Fibroblast of lung (primary cell): ENCODE results near the gene BID. TPM values are rescaled to one million over a fixed set of nuclear protein-coding genes. Genes with fewer than 3 reads are reported as not detected.

Source experiments
- DNase-seq, 2 donors: peaks; one replicate each; pipeline versions ENCODE4 v3.0.0 to v3.0.0-alpha.2; 2010; ENCODE audit warnings: low read depth in 2 of 2
- H2AFZ ChIP-seq: 2 replicates; pipeline ENCODE4 v1.5.1; 2012; ENCODE audit warnings: low read length, control low read depth, inconsistent platforms
- H3K27ac ChIP-seq: 2 replicates; pipeline ENCODE4 v1.5.1; 2011; ENCODE audit warnings: low read length, control low read depth; ENCODE audit not compliant: insufficient read depth
- H3K27me3 ChIP-seq: 2 replicates; pipeline ENCODE4 v1.5.1; 2011; ENCODE audit warnings: mild to moderate bottlenecking, low read length; ENCODE audit not compliant: control insufficient read depth, insufficient read depth
- H3K36me3 ChIP-seq: 2 replicates; pipeline ENCODE4 v1.5.1; 2011; ENCODE audit warnings: low read length; ENCODE audit not compliant: control insufficient read depth, insufficient read depth
- H3K4me1 ChIP-seq: 2 replicates; pipeline ENCODE4 v1.5.1; 2011; ENCODE audit warnings: low read length; ENCODE audit not compliant: control insufficient read depth, insufficient read depth; ENCODE audit errors: extremely low read depth
- H3K4me2 ChIP-seq: 2 replicates; pipeline ENCODE4 v1.5.1; 2011; ENCODE audit warnings: low read length, control low read depth; ENCODE audit not compliant: insufficient read depth; ENCODE audit errors: extremely low read depth
- H3K4me3 ChIP-seq, 4 experiments: fragments of 200-600 bp in 1 of 4; sonication (generic) in 1 of 4; replicated peaks in 1 of 4; 2 replicates each; pipeline ENCODE4 v1.5.1; 2011 to 2016; ENCODE audit warnings: low read length in 4 of 4, low read depth in 3 of 4, mild to moderate bottlenecking in 3 of 4, control low read depth in 2 of 4, inconsistent platforms in 1 of 4, mixed read lengths in 1 of 4; ENCODE audit not compliant: insufficient read depth in 1 of 4; ENCODE audit errors: control extremely low read depth in 1 of 4
- H3K79me2 ChIP-seq: 2 replicates; pipeline ENCODE4 v1.5.1; 2012; ENCODE audit warnings: mild to moderate bottlenecking, low read length, inconsistent platforms; ENCODE audit not compliant: control insufficient read depth, insufficient read depth
- H3K9ac ChIP-seq: 2 replicates; pipeline ENCODE4 v1.5.1; 2011; ENCODE audit warnings: mild to moderate bottlenecking, low read length, control low read depth; ENCODE audit not compliant: insufficient read depth
- H3K9me3 ChIP-seq: 2 replicates; pipeline ENCODE4 v1.5.1; 2012; ENCODE audit warnings: low read depth, low read length; ENCODE audit not compliant: control insufficient read depth, insufficient read depth
- H4K20me1 ChIP-seq: 2 replicates; pipeline ENCODE4 v1.5.1; 2011; ENCODE audit warnings: low read length; ENCODE audit not compliant: control insufficient read depth, insufficient read depth; ENCODE audit errors: extremely low read depth
- EZH2 ChIP-seq: IDR thresholded peaks from 2 replicates; pipeline ENCODE4 v1.5.1; 2012; ENCODE audit warnings: low read length, control low read depth, mild to moderate bottlenecking; ENCODE audit errors: missing control alignments
- polyA plus RNA-seq, 2 donors: library from polyadenylated mRNA; depleted of rRNA in 1 of 2; stranded (reverse) in 1 of 2; unstranded in 1 of 2; fragments of >200 nt; gene quantifications; 2 replicates each; pipeline ENCODE4 v1.2.1, GENCODE V29; 2011 to 2012; ENCODE audit warnings: missing spikeins in 1 of 2
- total RNA-seq: library from RNA; depleted of rRNA; stranded (reverse); fragments of >200 nt; gene quantifications from 2 replicates; pipeline ENCODE4 v1.2.1, GENCODE V29; 2014
- TF ChIP-seq, protein P1 (sequence below), 2 donors: IDR thresholded peaks in 1 of 2; conservative IDR thresholded peaks in 1 of 2; 1 replicate in 1 of 2; 2 replicates in 1 of 2; pipeline ENCODE4 v1.5.1; 2011 to 2012; ENCODE audit warnings: low read length in 2 of 2, control low read depth in 1 of 2, inconsistent platforms in 1 of 2, low read depth in 1 of 2, mild to moderate bottlenecking in 1 of 2

BID gene
- total and polyA plus RNA-seq, 2 donors (not counting 1 experiment from before 2014, with no cell fraction given): 13.4 to 23.4 TPM

DNA sequence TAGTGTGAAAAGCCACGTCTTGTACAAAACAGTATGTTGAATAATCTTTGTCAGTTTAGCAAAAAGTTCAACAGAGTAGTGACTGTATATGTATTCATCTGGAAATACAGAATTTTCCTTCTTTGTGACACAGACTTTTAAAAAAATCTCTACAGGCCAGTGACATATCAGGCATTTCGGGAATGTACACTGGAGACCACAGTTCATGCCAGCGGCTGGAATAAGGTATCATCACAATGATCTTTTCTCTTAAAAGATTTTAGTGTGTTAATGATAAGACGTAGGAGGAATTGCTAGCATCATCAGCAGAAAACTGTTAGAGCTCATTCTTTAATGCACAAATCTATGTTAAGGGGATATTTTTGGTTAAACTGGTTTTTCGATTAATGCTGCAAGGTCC is 78.3 kb downstream of the BID start:
- H4K20me1 ChIP-seq: no peaks in the 10 kb centered on the region
- H3K4me2 ChIP-seq: no peak overlapping the region
- H2AFZ ChIP-seq: no peak overlapping the region
- peaks cover 2% of the 10 kb centered on the region for H3K4me1 ChIP-seq
- no peaks in the 10 kb centered on the region for H3K27me3 ChIP-seq
- H3K9me3 ChIP-seq: no peaks in the 10 kb centered on the region
- peak in 1 of 2 donors; percentile 23 for DNase-seq
- no peak overlapping the region for H3K4me3 ChIP-seq
- no peak overlapping the region for H3K9ac ChIP-seq
- no peaks in the 10 kb centered on the region for H3K79me2 ChIP-seq
- no peak overlapping the region for H3K27ac ChIP-seq
- TF ChIP-seq EZH2: no peak
- TF ChIP-seq, protein P1, sequence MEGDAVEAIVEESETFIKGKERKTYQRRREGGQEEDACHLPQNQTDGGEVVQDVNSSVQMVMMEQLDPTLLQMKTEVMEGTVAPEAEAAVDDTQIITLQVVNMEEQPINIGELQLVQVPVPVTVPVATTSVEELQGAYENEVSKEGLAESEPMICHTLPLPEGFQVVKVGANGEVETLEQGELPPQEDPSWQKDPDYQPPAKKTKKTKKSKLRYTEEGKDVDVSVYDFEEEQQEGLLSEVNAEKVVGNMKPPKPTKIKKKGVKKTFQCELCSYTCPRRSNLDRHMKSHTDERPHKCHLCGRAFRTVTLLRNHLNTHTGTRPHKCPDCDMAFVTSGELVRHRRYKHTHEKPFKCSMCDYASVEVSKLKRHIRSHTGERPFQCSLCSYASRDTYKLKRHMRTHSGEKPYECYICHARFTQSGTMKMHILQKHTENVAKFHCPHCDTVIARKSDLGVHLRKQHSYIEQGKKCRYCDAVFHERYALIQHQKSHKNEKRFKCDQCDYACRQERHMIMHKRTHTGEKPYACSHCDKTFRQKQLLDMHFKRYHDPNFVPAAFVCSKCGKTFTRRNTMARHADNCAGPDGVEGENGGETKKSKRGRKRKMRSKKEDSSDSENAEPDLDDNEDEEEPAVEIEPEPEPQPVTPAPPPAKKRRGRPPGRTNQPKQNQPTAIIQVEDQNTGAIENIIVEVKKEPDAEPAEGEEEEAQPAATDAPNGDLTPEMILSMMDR (conservative IDR thresholded peaks at IDR 0.05 in 1 of 2, IDR thresholded peaks at IDR 0.05 in 1 of 2; ENCODE audit: low read depth in 1 of 2, low read length in 2 of 2): no peak
- H3K36me3 ChIP-seq: no peaks in the 10 kb centered on the region

DNA sequence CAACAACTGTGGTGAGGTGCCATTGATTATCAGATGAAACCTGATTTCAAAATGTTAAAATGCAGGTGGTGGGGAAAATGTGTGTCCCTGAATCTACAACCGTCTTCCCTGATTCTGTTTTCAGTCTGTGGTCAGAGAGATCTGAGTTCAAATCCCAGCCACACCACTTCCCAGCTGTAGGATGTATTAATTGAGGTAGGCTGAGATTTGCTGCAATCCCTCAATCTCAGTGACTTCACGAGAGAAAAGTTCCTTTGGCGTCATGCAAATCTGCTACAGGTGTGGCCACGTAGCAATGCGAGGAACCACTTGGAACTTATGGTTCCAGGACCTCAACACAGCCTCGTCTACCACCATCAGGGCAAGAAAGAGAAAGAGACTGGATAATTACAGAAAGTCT is 79.5 kb downstream of the BID start:
- Histone ChIP-seq H3K36me3 (no peaks in the 10 kb centered on the region), H3K9ac (no peak overlapping the region), H3K4me3 (no peak overlapping the region), H3K79me2 (no peaks in the 10 kb centered on the region), H3K4me2 (no peak overlapping the region), H3K27ac (no peak overlapping the region), H2AFZ (no peak overlapping the region), H3K4me1 (peaks cover 2% of the 10 kb centered on the region), H3K9me3 (no peaks in the 10 kb centered on the region), H3K27me3 (no peaks in the 10 kb centered on the region), H4K20me1 (no peaks in the 10 kb centered on the region)
- DNase-seq: no peak
- TF ChIP-seq, protein P1 (conservative IDR thresholded peaks at IDR 0.05 in 1 of 2, IDR thresholded peaks at IDR 0.05 in 1 of 2; ENCODE audit: low read depth in 1 of 2, low read length in 2 of 2): no peak
- no peak for TF ChIP-seq EZH2

DNA sequence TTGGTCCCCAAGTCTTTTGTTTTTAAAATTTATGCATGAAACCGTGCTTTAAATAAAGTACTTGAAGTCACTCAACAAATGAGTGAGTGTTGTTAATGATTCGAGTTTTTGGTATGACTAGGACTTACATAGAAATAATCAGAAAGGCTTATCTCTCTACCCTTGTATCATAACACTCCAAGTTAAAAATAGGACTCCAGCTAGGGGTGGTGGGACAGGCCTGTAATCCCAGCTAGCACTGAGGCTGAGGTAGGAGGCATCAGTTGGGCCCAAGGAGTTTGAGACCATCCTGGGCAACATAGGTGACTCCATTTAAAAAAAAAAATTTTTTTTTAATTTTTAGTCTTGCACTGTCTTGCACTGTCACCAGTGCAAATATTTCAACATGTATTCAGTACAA is 80.1 kb downstream of the BID start:
- no peak overlapping the region for H3K9ac ChIP-seq
- no peaks in the 10 kb centered on the region for H3K9me3 ChIP-seq
- H3K4me1 ChIP-seq: peaks cover 2% of the 10 kb centered on the region
- no peaks in the 10 kb centered on the region for H3K79me2 ChIP-seq
- no peaks in the 10 kb centered on the region for H3K27me3 ChIP-seq
- no peak overlapping the region for H3K4me2 ChIP-seq
- H3K4me3 ChIP-seq: no peak overlapping the region
- peak in 1 of 2 donors; percentile 21 for DNase-seq
- no peaks in the 10 kb centered on the region for H3K36me3 ChIP-seq
- TF ChIP-seq EZH2: no peak
- TF ChIP-seq, protein P1 (conservative IDR thresholded peaks at IDR 0.05 in 1 of 2, IDR thresholded peaks at IDR 0.05 in 1 of 2; ENCODE audit: low read depth in 1 of 2, low read length in 2 of 2): no peak
- H2AFZ ChIP-seq: no peak overlapping the region
- no peaks in the 10 kb centered on the region for H4K20me1 ChIP-seq
- no peak overlapping the region for H3K27ac ChIP-seq
